ENCODE data around the gene NKD2.

Gene NKD2

GRCh38 chr5:1047332-1047965 is 38.8 kb downstream of the NKD2 start:
- DNase-seq, result no peak

- DNase-seq, result no peak
These were observed 39.6 kb downstream of the NKD2 start for GRCh38 chr5:1048162-1048721.

DNA sequence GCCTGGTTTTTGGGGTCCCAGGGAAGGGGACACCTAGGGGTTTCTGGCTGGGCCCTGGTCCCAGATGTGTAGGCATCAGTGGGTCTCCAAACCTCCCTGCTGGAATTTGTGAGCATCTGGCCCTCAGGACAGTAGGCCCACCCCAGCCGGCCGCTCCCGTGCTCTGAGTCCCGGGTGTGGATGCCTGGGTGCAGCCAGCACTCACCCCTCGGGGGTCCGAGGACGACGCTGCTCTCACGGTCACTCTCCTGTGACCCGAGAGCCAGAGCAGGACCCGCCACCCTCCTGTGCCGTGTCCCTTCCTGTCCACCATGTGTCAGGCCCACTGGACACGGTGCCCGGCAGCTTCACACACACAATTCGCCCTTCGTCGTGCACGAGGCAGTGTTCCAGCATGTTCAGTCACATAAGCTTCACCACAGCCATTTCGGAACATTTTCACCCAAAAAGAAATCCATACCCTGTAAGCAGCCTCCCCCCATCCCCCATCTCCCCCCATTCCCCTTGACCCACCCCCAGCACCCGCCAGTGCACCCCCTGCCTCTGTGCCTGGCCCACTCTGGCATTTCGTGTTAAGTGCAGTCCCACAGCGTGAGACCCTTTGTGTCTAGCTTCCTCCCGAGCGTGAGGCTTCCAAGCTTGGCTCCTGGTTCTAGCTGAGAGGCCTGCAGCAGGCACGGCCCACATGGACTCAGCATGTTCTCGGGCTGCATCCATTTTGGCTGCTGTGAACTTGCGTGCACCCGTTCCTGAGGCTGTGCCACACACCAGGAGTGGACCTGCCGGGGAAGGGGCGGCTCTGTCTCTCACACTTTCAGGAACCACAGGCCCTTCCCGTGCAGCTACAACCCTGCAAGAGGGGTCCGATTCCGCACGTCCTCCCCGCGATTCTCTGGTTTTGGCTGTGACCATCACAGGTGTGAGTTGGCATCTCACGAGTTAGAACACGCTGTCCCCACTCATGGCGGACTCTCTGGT is 40.5 kb downstream of the NKD2 start:
- DNase-seq, result no peak

DNA sequence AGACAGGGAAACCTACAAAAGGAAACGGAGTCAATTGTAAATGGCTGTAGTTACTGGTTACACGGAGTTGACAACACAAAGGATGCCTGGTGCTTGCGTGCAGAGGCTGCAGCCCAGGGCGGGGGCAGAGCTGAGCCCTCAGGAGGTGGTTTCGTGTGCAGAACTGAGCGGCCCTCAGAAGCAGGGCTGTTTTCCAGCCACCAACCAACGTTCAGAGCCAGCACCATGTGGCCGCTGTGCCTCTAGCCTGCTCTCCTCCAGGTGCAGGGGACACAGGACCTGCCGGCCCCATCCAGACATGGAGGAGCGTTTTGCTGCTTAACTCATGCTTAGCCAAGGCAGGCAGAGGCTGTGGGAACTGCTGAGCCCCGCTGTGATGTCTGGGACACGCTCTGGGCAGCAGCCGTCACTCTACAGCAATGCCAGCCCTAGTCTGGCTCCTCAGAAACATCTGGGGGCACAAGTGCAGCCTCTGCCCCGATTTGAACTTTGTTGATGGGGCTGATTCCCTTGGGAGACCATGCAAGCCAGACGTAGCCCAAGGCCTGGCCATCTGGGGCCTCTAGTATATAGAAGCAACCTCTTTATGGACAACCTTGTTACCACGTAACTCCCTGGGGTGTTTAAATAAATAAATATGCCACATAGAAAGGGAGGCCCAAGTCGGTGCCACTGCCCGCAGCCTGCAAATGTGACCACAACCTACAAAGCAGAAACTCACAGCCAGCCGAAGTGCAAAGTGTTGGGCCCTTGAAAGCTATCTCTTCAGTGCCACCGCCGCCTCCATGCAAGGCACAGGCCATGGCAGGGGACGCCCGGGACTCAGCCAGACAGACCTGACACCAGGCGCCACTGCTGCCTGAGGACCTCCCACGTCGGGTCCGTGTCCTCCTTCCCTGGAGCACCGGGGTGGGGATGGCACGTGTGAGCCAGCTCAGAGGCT is 42.1 kb downstream of the NKD2 start:
- DNase-seq, result no peak

DNA sequence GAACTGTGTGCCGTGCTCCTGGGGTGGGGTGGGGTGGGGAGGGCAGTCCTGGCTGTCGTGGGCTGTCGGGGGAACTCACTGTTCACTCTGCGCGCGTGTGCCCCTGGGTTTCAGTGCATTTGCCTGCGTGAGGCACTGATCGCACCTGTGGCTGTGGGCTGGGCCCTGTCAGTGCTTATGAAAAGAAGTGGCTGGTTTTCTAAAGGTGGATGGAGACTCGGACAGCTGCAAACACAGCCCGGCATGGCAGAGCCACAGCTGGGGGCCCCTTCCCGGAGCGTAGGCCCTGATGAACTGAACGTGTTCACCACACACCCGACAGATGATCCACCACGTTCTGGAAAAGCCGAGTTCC is 42.7 kb downstream of the NKD2 start:
- no peak for DNase-seq

- no peak for DNase-seq
These were observed 43.5 kb downstream of the NKD2 start for GRCh38 chr5:1052076-1052475.

- DNase-seq, result no peak
These were observed 44.2 kb downstream of the NKD2 start for GRCh38 chr5:1052641-1053390.

DNA sequence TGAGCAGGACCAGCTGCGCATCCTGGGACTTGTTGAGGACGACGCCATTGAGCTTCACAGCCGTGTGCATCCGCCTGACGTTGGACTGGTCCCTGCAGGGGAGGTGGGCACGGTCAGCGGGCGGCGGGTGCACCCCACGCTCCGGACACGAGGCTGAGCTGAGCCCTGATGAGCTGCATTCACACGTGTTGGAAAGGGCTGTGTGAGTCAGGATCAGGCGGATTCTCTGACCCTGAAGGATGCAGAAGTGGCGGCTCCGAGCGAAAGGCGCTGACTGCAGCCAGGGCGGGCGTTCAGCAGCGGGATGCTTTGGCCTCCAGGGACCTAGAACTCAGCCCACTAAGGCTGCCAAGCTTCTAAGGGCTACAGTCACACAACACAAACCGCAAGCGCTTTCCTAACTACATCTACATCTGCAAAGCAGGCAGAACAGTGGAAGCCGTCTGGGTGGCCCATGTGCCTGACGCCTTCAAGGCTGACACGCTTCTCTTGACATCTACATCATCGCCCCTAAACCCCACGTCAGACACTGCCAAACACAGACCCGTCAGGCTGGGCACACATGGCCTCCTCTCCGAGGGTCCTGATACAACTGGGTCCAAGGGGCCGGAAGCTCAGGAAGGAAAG is 44.9 kb downstream of the NKD2 start:
- DNase-seq, result no peak

DNA sequence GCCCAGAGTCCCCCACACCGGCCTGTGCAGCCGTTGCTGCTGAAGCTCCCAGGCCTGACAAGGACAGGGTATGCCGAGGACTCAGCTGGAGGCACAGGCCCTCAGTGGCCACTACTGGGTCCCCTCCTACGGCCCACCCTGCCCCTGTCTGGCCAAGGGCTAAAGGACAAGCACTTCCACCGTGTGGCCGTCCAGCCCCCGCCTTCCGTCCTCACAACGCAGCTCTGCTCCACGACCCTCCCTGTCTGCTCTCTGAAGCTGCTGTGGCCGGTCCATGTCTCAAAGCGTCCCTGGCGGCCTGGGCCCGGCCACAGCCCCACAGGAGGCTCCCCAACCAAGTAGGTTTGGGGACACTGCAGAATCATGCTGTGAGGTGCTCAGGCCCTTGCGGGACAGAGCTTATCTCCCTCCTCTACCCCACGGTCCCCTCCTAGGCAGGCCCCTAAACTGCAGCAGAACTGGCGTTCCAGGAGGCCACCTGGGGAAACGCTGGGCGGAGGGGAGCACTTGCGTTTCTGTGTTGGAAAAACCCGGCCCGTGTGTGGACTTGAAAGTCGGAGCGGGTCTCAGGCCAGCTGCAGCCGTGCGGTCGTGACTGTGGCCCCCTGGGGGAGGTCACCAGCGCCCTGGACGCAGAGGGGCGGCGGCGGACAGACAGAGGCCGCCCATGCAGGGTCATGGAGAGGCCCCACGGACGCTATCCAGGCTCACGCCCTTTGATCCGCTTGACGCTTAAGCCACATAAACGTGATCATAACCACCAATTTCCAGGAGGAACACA is 45.6 kb downstream of the NKD2 start:
- no peak for DNase-seq

- DNase-seq, result no peak
These were observed 46.5 kb downstream of the NKD2 start for GRCh38 chr5:1054799-1055775.

- no peak for DNase-seq
These were observed 47.5 kb downstream of the NKD2 start for GRCh38 chr5:1055896-1056610.

DNA sequence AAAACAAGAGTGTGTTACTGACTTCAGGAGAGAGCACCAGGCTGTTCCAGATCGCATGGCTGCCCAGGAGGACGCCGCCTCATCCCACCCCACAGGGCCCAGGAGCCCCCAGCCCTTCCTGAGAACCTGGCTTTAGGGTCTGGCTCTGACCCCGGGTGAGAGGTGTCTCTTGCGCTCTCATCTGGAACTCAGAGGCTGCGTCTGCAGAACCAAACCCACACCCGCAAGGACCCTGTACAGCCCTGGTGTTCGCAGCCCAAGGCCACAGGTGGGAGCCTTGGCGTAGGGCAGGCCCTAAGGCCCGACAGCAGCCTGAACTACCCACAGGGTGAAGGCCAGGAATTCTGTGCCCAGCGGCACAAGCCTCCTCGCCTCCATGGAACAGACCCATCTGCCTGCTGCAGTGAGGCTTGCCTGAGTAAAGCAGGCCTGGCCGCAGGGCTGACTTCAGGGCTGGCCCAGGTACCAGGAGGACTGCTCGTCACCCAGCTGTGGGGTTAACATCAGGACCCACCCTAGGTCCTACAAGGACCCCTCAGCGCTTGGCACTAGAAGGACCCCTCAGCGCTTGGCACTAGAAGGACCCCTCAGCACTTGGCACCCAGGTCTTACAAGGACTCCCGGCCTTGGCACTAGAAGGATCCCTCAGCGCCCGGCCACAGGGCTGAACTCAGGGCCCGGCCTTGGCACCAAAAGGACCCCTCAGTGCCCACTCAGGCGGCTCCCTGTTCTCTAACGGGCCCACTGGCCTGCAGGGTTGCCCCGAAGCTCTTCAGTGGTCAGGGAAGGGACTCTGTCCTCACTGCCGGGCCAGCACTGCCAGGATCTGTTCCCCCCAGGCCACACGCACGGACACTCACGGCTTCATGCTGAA is 48.2 kb downstream of the NKD2 start:
- DNase-seq, result no peak

DNA sequence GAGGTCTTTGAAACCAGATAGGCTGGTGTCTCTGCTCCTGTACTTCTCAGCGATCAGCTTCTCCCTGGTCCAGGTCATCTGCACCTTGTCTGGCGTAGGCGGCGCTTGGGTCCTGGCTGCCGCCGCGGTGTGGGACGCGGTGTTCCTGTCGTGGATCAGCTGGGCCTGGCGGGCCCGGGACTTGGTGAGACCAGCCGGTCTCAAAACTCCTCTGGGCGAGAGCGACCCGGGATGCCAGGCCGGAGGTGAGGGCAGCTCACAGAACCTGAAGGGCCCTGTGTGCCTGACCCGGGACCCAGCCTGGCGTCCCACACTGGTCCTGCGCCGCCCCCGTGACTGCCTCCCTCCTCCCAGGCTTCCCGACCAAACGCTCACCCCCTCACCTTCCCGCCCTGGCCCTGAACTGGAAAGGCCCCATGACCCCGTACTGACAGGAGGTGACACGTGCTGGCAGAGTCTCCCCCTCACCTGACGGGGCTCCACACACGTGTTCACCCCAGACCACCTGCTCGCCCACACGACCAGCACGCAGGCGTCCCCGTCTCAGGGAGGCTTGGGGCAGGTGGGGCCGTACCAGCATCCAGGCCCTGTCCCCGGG is 49.0 kb downstream of the NKD2 start:
- DNase-seq, result no peak

DNA sequence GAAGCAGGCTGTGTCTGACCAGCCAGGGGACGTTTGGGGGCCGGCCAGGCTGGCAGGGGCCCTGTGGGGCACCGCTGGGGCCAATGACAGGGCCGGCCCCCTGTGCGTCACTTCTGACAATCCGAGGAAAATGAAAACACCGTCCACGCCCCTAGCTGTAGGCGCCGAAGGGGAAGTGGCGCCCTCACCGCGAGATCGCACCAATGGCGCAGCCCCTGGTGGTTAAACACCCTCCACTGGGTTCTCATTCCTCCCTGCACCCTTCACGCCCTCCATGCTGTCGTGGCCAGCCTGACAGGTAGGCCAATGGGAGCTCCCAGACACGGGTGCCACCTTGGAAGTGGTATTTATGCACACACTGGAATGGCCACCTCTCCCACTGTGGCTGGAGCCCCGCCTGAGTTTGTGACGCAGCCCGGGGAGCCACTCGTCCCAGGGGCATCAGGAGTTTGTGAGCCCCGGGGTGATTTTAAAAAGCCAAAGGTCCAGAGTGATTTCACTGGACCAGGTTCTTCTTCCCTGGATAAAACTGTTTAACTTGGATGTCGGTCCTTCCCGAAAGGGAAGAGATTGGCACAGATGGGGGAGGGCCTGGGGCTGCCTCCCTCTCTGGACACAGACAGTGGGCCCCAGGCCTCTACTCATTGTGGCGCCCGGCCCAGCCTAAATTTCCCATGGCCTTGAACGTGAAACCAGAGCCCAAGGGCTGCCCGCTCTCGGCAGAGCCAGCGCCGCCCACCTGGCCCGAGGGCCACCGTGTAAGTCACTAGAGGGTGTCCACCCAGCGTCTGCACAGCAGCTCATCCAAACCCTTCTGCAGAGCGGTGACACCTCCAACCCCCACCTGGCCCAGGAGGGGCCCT is 49.7 kb downstream of the NKD2 start:
- no peak for DNase-seq

- no peak for DNase-seq
These were observed 50.6 kb downstream of the NKD2 start for GRCh38 chr5:1058988-1059883.

All from activated CD4-positive, alpha-beta T cell treated with anti-CD3 and anti-CD28 coated beads, Interleukin-2, Interleukin-6, amounts not matched to agents 100 ng/mL and 50 ng/mL, durations not matched to agents 16 hours and 8 hours (primary cell).